CD4-positive, alpha-beta T cell (primary cell): ENCODE measurements around the gene KRTAP4-1. TPM values are rescaled to one million over a fixed set of nuclear protein-coding genes. Genes with fewer than 3 reads are reported as not detected.
"Not testable (repeated sequence)": the region's sequence is repeated elsewhere in the genome, so short reads cannot be mapped to it uniquely, and the experiment has no call there.

ENCODE experiments used
- ATAC-seq: fragments of 200-7000 bp; cut with Tn5 transposase; one replicate; pipeline ENCODE4 v1.10.0; 2022; ENCODE audit warnings: mild to moderate bottlenecking; ENCODE audit not compliant: poor library complexity
- CTCF ChIA-PET: fragments of 350-600 bp; sonication (Branson Sonifier 250); formaldehyde crosslinking; loops from one replicate; lab custom pipeline; 2021; ENCODE audit warnings: antibody characterized with exemption, inconsistent platforms; lab: Charles Lee
- POLR2A ChIA-PET: fragments of 350-600 bp; sonication (Branson Sonifier 250); formaldehyde crosslinking; loops from one replicate; lab custom pipeline; 2021; ENCODE audit warnings: antibody characterized with exemption, inconsistent platforms; lab: Charles Lee
- DNase-seq, 14 experiments: peaks; one replicate each; pipeline ENCODE4 v3.0.0-alpha.2; 2013 to 2020; ENCODE audit warnings: mixed read lengths in 2 of 14
- H3K27ac ChIP-seq, 2 donors: one replicate each; pipeline versions ENCODE4 v1.5.1 to v1.7.0; 2013; ENCODE audit warnings: low read length in 2 of 2, low read depth in 1 of 2, mild to moderate bottlenecking in 1 of 2
- H3K27me3 ChIP-seq, 2 experiments: 1 replicate in 1 of 2; 2 replicates in 1 of 2; pipeline versions ENCODE4 v1.6.1 to v1.7.0; 2013; ENCODE audit warnings: low read length in 2 of 2, control low read depth in 1 of 2, mild to moderate bottlenecking in 1 of 2, moderate library complexity in 1 of 2; ENCODE audit not compliant: insufficient read depth in 2 of 2, control insufficient read depth in 1 of 2
- H3K36me3 ChIP-seq: one replicate; pipeline ENCODE4 v1.6.1; 2013; ENCODE audit warnings: low read length, control low read depth; ENCODE audit not compliant: insufficient read depth
- H3K4me1 ChIP-seq: one replicate; pipeline ENCODE4 v1.6.1; 2013; ENCODE audit warnings: low read length, control low read depth; ENCODE audit not compliant: insufficient read depth
- H3K4me3 ChIP-seq: one replicate; pipeline ENCODE4 v1.5.1; 2013; ENCODE audit warnings: mild to moderate bottlenecking, low read length, moderate library complexity
- H3K9me3 ChIP-seq, 2 experiments: 1 replicate in 1 of 2; 2 replicates in 1 of 2; pipeline versions ENCODE4 v1.6.1 to v1.7.0; 2013; ENCODE audit warnings: low read length in 2 of 2, mild to moderate bottlenecking in 2 of 2, control low read depth in 1 of 2, moderate library complexity in 1 of 2; ENCODE audit not compliant: control insufficient read depth in 1 of 2, insufficient read depth in 1 of 2
- H3K27ac Mint-ChIP-seq: one replicate; pipeline ENCODE4 v1.8.0; 2020; ENCODE audit warnings: mixed read lengths
- H3K27me3 Mint-ChIP-seq: one replicate; pipeline ENCODE4 v1.8.0; 2021; ENCODE audit warnings: mixed read lengths
- H3K36me3 Mint-ChIP-seq: one replicate; pipeline ENCODE4 v1.8.0; 2021; ENCODE audit warnings: low read depth, mixed read lengths
- H3K4me1 Mint-ChIP-seq: one replicate; pipeline ENCODE4 v1.8.0; 2021; ENCODE audit warnings: low read depth, mixed read lengths
- H3K4me3 Mint-ChIP-seq: one replicate; pipeline ENCODE4 v1.8.0; 2020; ENCODE audit warnings: mild to moderate bottlenecking, mixed read lengths
- H3K9me3 Mint-ChIP-seq: one replicate; pipeline ENCODE4 v1.8.0; 2020; ENCODE audit warnings: mixed read lengths
- CTCF ChIP-seq: fragments of 200-600 bp; IDR thresholded peaks from one replicate; pipeline ENCODE4 v1.8.0; 2022; ENCODE audit warnings: antibody characterized with exemption, mild to moderate bottlenecking
- intact Hi-C, 2 experiments: fragments of 100-400 bp; cut with DNase I in 1 of 2; cut with micrococcal nuclease in 1 of 2; formaldehyde crosslinking; loops; one replicate each; pipeline versions ENCODE4 v1.15.1 to v1.9.0; 2023 to 2025; cut with DNase I, micrococcal nuclease
- total RNA-seq, 174 experiments: library from RNA in 2 of 174; stranded (reverse) in 2 of 174; gene quantifications; one replicate each; pipeline ENCODE4 v1.2.3 and lab custom pipeline; 2021 to 2026

Gene KRTAP4-1
- total RNA-seq, 2 experiments from 2014 or later = not detected

DNA sequence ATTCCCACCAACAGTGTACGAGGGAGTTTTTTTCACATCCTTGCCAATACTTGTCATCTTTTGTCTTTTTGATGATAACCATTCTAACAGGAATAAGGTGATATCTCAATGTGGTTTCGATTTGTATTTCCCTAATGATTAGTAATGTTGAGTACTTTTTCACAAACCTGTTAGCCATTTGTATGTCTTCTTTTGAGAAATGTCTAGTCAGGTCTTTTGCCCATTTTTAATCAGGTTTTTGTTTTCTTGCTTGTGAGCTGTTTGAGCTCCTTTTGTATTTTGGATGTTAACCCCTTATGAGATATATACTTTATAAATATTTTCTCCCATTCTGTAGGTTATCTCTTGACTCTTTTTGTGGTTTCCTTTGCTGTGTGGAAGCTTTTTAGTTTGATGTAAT, 33.2 kb downstream of the KRTAP4-1 start:
- ChIA-PET CTCF (no interaction called here), POLR2A (interaction anchor here (0.7 kb wide), 1 partner anchor 27 kb away, joined by 3 read pairs; the partner anchor contains the start of gene KRTAP4-12)
- TF ChIP-seq CTCF = no peak
- Histone ChIP-seq H3K4me1 (no peaks in the 10 kb centered on the region), H3K9me3 (no peaks in the 10 kb centered on the region), H3K27me3 (no peaks in the 10 kb centered on the region), H3K4me3 (no peak overlapping the region), H3K36me3 (no peaks in the 10 kb centered on the region), H3K27ac (no peak overlapping the region)
- H3K4me3 Mint-ChIP-seq = no peak overlapping the region
- H3K4me1 Mint-ChIP-seq = peaks cover 4% of the 10 kb centered on the region
- no peak for ATAC-seq
- DNase-seq = no peak
- no peaks in the 10 kb centered on the region for H3K36me3 Mint-ChIP-seq
- intact Hi-C loops = no loop called here
- peaks cover 18% of the 10 kb centered on the region for H3K27me3 Mint-ChIP-seq
- no peak overlapping the region for H3K27ac Mint-ChIP-seq
- H3K9me3 Mint-ChIP-seq = no peaks in the 10 kb centered on the region

DNA sequence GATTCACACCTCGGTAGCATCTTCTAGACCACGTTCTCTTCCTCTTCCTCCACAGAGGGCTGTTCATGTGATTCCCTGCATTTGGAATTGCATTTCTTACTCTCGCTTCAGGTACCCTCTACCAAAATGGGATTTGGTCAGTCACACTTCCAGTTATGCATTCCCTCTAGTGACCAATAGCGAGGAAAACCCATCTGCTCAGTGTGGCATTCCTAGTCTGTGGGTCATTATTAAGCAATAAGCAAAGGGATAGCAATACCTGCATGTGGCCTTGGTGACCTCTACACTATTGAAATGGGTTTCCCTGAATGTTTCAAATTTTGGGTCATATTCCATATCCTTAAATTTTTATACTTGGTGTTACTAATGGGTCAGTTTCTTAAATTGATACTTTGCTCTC, 34.7 kb downstream of the KRTAP4-1 start:
- ATAC-seq (no peak), DNase-seq (no peak)
- Histone ChIP-seq H3K9me3 (no peaks in the 10 kb centered on the region), H3K4me3 (no peak overlapping the region), H3K27ac (no peak overlapping the region), H3K27me3 (no peaks in the 10 kb centered on the region), H3K36me3 (no peaks in the 10 kb centered on the region), H3K4me1 (no peaks in the 10 kb centered on the region)
- peaks cover 4% of the 10 kb centered on the region for H3K4me1 Mint-ChIP-seq
- H3K9me3 Mint-ChIP-seq = no peaks in the 10 kb centered on the region
- H3K4me3 Mint-ChIP-seq = no peak overlapping the region
- CTCF ChIA-PET = no interaction called here
- H3K27ac Mint-ChIP-seq = no peak overlapping the region
- H3K27me3 Mint-ChIP-seq = peaks cover 13% of the 10 kb centered on the region
- TF ChIP-seq CTCF = no peak
- no peaks in the 10 kb centered on the region for H3K36me3 Mint-ChIP-seq
- intact Hi-C loops = no loop called here
- POLR2A ChIA-PET = no interaction called here

- Mint-ChIP-seq H3K27me3 (peaks cover 13% of the 10 kb centered on the region), H3K9me3 (no peaks in the 10 kb centered on the region), H3K4me1 (peaks cover 4% of the 10 kb centered on the region), H3K36me3 (no peaks in the 10 kb centered on the region), H3K27ac (no peak within 1 kb of the TSS), H3K4me3 (no peak within 1 kb of the TSS)
- no peaks in the 10 kb centered on the region for H3K36me3 ChIP-seq
- ATAC-seq = no peak
- no peaks in the 10 kb centered on the region for H3K27me3 ChIP-seq
- DNase-seq = no peak
- POLR2A ChIA-PET = no interaction called here
- no peak within 1 kb of the TSS for H3K4me3 ChIP-seq
- no peaks in the 10 kb centered on the region for H3K4me1 ChIP-seq
- CTCF ChIA-PET = no interaction called here
- H3K27ac ChIP-seq = no peak within 1 kb of the TSS
- no peaks in the 10 kb centered on the region for H3K9me3 ChIP-seq
- no peak for TF ChIP-seq CTCF
- intact Hi-C loops = no loop called here
Measured at GRCh38 chr17:41149652-41149985, 35.1 kb downstream of the KRTAP4-1 start, which contains the start of gene KRTAP4-5. Gene KRTAP4-5 (minus strand): TSS chr17:41149825. CDS start chr17:41149767, 58 bp downstream.

GRCh38 chr17:41148971-41149651, 35.6 kb downstream of the KRTAP4-1 start:
- H3K9me3 Mint-ChIP-seq, H3K4me3 ChIP-seq, H3K27ac Mint-ChIP-seq, H3K9me3 ChIP-seq, CTCF ChIA-PET, POLR2A ChIA-PET, H3K36me3 Mint-ChIP-seq, H3K4me1 ChIP-seq, DNase-seq, H3K36me3 ChIP-seq, H3K27me3 ChIP-seq, H3K4me1 Mint-ChIP-seq, ATAC-seq, H3K27ac ChIP-seq, H3K4me3 Mint-ChIP-seq, intact Hi-C loops: not testable (repeated sequence)
- peaks cover 13% of the 10 kb centered on the region for H3K27me3 Mint-ChIP-seq
